NCI-H1105 (cell line): ENCODE data around the gene GPRIN1.
"Not testable (repeated sequence)": the region's sequence is repeated elsewhere in the genome, so short reads cannot be mapped to it uniquely, and the experiment has no call there.

Source experiments
- DNase-seq: peaks from one replicate; lab custom pipeline; 2025; lab: John Stamatoyannopoulos, UW

GPRIN1 gene

GRCh38 chr5:176574297-176574591 is 35.7 kb downstream of the GPRIN1 start:
- no peak for DNase-seq

- peak; percentile 10 for DNase-seq
Observed at GRCh38 chr5:176573564-176574296, 36.2 kb downstream of the GPRIN1 start.

- DNase-seq = no peak
Observed at GRCh38 chr5:176570044-176570443, 39.9 kb downstream of the GPRIN1 start.

DNA sequence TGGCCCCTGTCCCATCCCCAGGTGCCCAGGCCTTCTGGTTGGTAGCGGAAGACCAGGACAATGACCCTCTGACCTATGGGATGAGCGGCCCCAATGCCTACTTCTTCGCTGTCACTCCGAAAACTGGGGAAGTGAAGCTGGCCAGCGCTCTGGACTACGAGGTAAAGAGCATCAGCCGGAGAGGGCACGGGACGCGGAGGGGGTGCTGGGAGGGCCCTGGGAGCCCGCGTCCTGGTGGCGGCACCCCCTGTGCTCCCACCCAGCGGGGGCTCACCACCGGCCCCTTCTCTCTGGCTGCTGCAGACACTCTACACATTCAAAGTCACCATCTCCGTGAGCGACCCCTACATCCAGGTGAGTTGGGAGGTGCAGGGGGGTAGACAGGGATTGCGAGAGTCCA is 41.3 kb downstream of the GPRIN1 start:
- no peak for DNase-seq

DNA sequence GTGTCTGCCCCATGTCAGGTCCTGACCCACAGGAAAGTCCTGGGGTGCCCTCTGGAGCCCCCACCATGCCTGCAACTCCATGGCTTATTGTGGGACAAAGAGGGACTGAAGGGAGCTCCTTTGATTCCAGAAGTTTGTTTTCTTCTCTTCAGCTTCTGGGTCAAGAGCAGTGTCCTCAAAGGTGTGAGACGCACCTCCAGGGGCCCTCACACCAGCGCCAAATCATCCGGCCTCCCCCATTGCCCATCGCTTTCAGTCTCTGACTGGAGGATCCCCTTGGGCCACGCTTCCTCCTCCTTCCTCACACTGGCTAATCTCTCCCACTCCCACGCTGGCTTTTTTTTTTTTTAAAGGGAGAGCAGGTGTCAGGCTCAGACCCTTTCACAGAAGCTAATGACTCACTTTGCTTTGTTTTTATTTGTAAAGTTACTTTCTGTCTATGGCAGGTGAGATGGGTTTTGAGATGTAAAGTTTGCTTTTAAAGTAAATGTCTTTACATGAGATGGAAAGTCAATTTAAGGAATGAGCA is 44.1 kb downstream of the GPRIN1 start:
- DNase-seq = no peak

- DNase-seq = no peak
Observed at GRCh38 chr5:176564002-176564401, 46.0 kb downstream of the GPRIN1 start.

DNA sequence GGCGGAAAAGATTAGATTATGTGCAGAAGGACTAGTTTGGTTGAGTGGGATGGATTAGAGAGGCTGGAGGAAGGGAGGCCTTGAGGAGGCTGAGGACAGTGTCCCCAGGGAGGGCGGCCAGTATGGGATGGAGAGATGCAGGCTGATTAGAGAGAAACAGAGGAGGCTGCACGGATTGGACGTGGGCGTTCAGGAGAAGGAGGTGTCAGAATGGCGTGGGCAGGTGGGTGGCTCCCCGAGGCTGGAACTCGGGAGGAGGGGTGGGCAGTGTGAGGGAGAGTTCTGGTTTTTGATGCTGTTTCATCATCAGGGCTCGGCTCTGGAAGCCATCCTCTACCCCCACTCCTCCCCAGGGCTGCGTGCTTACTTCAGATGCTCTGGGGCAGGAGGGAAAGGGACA is 47.8 kb downstream of the GPRIN1 start:
- no peak for DNase-seq

DNA sequence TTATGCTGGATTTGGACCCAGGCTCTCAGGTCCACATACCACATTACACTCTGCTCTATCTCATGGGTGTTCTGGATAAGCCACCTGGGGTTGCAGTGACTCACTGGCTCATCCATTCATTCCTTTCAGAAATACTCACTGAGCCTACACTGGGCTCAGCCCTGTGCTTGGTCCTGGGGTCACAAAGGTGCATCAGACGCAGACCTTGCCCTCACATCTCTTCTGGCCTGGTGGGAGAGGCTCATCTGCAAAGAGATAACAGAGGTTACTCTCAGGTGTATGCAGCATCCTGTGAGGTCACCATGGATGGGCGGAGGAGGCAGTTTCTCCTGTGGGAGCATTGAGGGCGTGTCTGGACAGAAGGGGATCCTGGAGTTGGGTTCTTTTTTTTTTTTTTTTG is 48.7 kb downstream of the GPRIN1 start:
- no peak for DNase-seq

DNA sequence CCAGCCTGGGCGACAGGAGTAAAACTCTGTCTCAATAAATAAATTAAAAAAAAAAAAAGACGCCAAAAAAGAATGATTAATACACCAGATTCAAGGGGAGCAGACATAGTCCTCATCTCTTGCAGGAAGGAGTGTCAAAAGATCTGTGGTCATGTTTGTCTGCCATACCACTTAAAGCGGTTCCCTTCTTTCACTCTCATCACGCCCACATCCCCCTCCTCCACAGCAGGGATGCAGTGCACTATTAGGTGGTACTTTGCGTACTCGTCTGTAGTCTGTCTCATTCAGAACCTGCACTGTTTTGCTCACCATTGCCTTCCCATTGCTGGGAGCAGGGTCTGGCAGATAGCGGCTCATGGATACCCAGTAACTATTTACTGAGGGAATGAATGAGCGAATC is 49.6 kb downstream of the GPRIN1 start:
- DNase-seq = no peak

- no peak for DNase-seq
Observed at GRCh38 chr5:176559683-176560082, 50.3 kb downstream of the GPRIN1 start.

DNA sequence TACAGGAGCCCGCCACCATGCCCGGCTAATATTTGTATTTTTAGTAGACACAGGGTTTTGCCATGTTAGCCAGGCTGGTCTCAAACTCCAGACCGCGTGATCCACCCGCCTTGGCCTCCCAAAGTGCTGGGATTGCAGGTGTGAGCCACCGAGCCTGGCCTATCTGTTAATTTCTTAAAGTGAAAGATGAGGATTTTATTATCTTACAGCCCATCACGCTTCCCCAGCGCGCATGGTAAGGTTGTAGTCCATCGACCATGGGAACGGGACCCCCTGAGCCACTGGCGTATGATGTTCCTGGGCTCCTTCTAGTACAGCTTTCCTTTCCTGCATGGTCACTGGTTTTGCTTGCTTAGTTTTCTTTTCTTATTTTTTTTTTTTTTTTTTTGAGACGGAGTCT is 52.1 kb downstream of the GPRIN1 start:
- no peak for DNase-seq

- no peak for DNase-seq
Observed at GRCh38 chr5:176553260-176554085, 56.5 kb downstream of the GPRIN1 start.

GRCh38 chr5:176552332-176552869 is 57.6 kb downstream of the GPRIN1 start:
- DNase-seq = no peak

DNA sequence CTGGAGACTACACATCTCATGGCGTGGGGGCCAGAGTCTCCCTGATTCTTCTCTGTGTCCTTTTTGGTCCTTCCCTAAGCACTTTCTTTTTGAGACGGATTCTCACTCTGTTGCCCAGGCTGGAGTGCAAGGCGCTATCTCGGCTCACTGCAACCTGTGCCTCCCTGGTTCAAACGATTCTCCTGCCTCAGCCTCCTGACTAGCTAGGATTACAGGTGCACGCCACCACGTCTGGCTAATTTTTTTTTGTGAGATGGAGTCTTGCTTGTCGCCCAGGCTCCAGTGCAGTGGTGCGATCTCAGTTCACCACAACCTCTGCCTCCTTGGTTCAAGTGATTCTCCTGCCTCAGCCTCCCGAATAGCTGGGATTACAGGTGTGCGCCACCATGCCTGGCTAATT is 59.0 kb downstream of the GPRIN1 start:
- DNase-seq = not testable (repeated sequence)

GRCh38 chr5:176550275-176550831 is 59.6 kb downstream of the GPRIN1 start:
- no peak for DNase-seq

GRCh38 chr5:176549871-176550270 is 60.1 kb downstream of the GPRIN1 start:
- DNase-seq = no peak

DNA sequence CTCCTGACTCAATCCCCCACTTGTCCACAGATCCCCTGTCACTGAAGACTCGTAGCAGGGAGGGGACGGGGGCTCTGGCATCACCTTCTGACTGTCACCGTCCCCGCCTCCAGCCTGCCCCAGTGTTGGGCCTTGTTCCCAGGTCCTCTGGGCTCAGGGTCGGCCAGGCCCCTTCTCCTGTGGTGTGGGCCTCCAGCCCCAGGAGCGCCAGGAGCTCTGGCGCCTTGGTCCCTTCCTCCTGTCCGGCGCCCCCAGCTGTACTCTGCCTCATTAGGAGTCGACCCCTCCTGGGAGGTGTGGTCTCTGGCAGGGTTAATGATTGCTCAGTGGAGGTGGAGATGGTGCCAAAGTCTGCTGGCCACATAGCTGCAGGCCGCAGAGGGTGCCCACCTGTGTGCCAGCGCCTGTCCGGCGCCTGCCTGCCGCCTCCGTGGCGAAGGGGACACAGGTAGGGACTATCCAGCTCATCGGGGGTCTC is 61.0 kb downstream of the GPRIN1 start, which contains the start of gene CDHR2:
TSS of gene CDHR2 (plus strand) at position 376 of the 478 bp plus-strand sequence. CDS start 16,011 bp downstream, outside the sequence.
- DNase-seq = no peak

DNA sequence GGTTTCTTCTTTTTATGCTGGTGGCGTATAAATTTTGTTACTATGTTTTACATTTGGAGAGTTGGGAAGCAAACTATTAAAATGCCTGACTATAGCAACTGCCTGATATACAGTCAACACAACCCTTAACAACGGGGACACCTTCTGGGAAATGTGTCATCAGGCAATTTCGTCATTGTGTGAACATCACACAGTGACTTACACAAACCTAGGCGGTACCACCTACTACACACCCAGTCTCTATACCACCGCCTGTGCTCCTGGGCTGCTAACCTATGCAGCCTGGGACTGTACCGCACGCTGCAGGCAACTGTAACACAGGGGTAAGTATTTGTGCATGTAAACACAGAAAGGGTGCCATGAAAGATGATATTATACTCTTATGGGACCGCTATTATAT is 62.2 kb downstream of the GPRIN1 start:
- no peak for DNase-seq
